Activated T-helper 1 cell treated with anti-CD3 and anti-CD28 coated beads, Interleukin-12 subunit alpha, Interleukin-12 subunit beta, Interleukin-2, Interleukin-4 antibody, amounts not matched to agents 30 ng/mL and 10 ng/mL and 1 ng/mL, durations not matched to agents 14 hours and 24 hours and 36 hours (primary cell): ENCODE data around the gene LONP1. TPM values are rescaled to one million over a fixed set of nuclear protein-coding genes. Genes with fewer than 3 reads are reported as not detected.

Experiments used
- DNase-seq: peaks from one replicate; pipeline ENCODE4 v3.0.0; 2021; ENCODE audit warnings: low spot score
- H3K27ac Mint-ChIP-seq: one replicate; pipeline ENCODE4 v1.8.0; 2021; ENCODE audit warnings: mild to moderate bottlenecking, mixed read lengths
- H3K27me3 Mint-ChIP-seq: one replicate; pipeline ENCODE4 v1.8.0; 2022; ENCODE audit warnings: mild to moderate bottlenecking, moderate library complexity, mixed read lengths; ENCODE audit not compliant: insufficient read depth
- H3K36me3 Mint-ChIP-seq: one replicate; pipeline ENCODE4 v1.8.0; 2021; ENCODE audit warnings: low read depth, mixed read lengths
- H3K4me1 Mint-ChIP-seq: one replicate; pipeline ENCODE4 v1.8.0; 2021; ENCODE audit warnings: low read depth, mixed read lengths
- H3K4me3 Mint-ChIP-seq: one replicate; pipeline ENCODE4 v1.8.0; 2021; ENCODE audit warnings: mild to moderate bottlenecking, moderate library complexity, mixed read lengths
- H3K9me3 Mint-ChIP-seq: one replicate; pipeline ENCODE4 v1.8.0; 2021; ENCODE audit warnings: mixed read lengths
- intact Hi-C: fragments of 100-400 bp; cut with micrococcal nuclease; formaldehyde crosslinking; loops from one replicate; pipeline ENCODE4 v1.15.1; 2024
- total RNA-seq: library from RNA; stranded (reverse); gene quantifications from 2 replicates; pipeline ENCODE4 v1.2.3, GENCODE V29; 2022

Gene LONP1
- total RNA-seq, 1 donor from 2014 or later = 186 TPM

DNA sequence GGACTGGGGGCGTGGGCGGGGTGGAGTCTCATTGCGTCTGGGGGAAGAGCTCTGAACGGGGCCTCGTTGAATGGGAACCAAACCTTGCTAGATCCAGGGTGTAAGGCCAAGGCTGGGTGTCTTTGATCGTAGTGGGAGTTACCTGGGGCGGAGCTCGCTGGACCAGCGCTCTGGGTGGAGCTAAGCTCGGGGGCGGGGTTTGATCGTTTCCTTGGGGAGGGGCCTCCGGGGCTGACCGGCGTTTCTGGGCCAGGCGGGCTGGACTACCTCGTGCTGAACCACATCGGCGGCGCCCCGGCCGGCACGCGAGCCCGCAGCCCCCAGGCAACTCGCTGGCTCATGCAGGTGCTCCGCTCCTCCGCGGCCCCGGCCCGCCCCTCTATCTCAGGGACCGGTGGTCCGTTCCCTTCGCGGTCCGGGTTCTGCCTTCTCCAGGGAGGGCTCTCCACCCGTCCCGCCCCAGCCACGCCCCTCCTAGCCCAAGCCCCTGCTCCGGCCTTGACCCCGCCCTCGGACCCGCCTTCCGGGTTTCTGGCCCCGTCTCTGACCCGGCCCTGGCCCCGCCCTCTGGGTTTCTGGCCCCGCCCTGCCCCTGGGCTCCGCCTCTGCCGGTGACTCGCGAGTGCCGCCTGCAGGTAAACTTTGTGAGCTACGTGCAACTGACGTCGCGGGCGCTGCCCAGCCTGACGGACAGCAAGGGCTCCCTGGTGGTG lies 33.1 kb downstream of the LONP1 start:
- peak overlapping the region; percentile 89 for H3K27ac Mint-ChIP-seq
- H3K36me3 Mint-ChIP-seq = peaks cover 12% of the 10 kb centered on the region
- intact Hi-C loops = loop anchor here (1.0 to 2.0 kb wide), 2 partner anchors 217 to 686 kb away; partner anchors contain the start of genes ALKBH7 and VMAC
- peaks cover 3% of the 10 kb centered on the region for H3K27me3 Mint-ChIP-seq
- peaks cover 6% of the 10 kb centered on the region for H3K4me1 Mint-ChIP-seq
- H3K4me3 Mint-ChIP-seq = peak overlapping the region; percentile 82
- peak; percentile 98 for DNase-seq
- H3K9me3 Mint-ChIP-seq = no peaks in the 10 kb centered on the region

DNA sequence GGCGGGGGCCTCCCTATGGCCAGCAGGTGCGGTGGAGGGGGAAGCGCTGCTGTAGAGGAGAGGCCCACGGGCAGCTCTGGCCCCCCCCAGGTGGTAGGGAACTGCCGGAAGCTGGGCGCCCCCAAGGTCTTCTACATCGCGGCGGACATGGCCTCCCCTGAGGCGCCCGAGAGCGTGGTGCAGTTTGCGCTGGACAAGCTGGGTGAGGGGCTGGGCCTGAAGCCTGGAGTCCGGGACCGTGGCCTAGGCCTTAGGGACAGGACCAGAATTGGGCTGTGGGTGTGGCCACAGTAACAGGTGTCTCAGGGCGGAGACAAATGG lies 33.7 kb downstream of the LONP1 start:
- peaks cover 3% of the 10 kb centered on the region for H3K27me3 Mint-ChIP-seq

DNA sequence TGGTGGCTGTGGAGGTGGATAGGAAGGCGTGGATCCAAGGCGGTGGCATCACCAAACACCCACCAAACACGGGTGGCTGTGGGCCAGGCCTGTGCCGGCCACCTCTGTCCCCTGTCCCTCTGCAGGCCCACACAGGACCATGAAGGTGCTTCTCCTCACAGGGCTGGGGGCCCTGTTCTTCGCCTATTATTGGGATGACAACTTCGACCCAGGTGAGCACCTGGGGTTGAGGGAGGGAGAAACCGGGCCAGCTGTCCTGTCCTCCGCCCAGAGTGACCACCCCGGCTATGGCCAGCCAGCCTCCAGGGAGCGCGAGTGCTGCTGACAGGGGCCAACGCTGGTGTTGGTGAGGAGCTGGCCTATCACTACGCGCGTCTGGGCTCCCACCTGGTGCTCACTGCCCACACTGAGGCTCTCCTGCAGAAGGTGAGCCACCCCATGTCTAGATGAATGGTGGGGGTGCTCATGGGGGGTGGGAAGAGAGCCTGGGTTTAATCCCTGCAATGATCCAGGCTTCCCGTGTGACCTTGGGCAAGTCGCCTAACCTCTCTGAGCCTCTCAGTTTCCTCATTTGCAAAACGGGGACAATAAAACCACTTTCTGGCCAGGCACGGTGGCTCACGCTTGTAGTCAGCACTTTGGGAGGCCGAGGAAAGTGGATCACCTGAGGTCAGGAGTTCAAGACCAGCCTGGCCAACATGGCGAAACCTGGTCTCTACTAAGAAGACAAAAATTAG lies 35.1 kb downstream of the LONP1 start:
- DNase-seq = no peak
- intact Hi-C loops = no loop called here
- Mint-ChIP-seq H3K36me3 (no peaks in the 10 kb centered on the region), H3K27me3 (peaks cover 3% of the 10 kb centered on the region), H3K27ac (no peak overlapping the region), H3K4me1 (peaks cover 15% of the 10 kb centered on the region), H3K4me3 (no peak overlapping the region), H3K9me3 (no peaks in the 10 kb centered on the region)

More for the DNA sequence above, 33.7 kb downstream of the LONP1 start:
- Mint-ChIP-seq H3K4me1 (peaks cover 11% of the 10 kb centered on the region), H3K27ac (peak overlapping the region; percentile 89), H3K36me3 (peaks cover 12% of the 10 kb centered on the region), H3K4me3 (peak overlapping the region; percentile 82), H3K9me3 (no peaks in the 10 kb centered on the region)
- DNase-seq = no peak
- intact Hi-C loops = loop anchor here (2.0 kb wide), 1 partner anchor 687 kb away; the partner anchor contains the start of gene ALKBH7

DNA sequence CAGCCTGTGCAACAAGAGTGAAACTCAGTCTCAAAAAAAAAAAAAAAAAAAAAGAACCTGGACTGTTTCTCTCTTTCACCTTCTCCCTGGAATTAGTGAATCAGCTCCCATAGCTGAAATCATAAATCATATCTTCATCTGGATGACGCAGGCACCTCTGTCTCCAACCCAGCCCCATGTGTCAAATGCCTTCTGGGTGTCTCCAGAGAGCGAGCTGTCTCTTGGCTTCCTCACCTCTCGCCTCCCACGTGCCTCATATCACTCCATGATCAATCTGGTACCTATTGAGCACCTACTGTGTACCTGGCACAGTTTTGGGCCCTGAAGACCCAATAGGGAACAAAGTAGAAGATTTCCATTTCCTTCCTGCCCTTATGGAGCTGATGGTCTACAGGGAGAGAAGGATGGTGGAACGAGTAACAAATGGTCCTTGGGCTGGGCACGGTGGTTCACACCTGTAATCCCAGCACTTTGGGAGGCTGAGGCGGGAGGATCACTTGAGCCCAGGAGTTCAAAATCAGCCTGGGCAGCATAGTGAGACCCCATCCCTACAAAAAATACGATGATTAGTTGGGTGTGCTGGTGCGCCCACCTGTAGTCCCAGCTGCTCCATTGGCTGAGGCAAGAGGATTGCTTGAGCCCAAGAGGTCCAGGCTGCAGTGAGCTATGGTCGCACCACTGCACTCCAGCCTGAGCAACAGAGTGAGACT lies 36.6 kb downstream of the LONP1 start:
- Mint-ChIP-seq H3K4me1 (peaks cover 19% of the 10 kb centered on the region), H3K4me3 (no peak overlapping the region), H3K9me3 (no peaks in the 10 kb centered on the region), H3K27me3 (peaks cover 3% of the 10 kb centered on the region), H3K27ac (peak overlapping the region; percentile 59), H3K36me3 (no peaks in the 10 kb centered on the region)
- DNase-seq = no peak
- intact Hi-C loops = no loop called here

DNA sequence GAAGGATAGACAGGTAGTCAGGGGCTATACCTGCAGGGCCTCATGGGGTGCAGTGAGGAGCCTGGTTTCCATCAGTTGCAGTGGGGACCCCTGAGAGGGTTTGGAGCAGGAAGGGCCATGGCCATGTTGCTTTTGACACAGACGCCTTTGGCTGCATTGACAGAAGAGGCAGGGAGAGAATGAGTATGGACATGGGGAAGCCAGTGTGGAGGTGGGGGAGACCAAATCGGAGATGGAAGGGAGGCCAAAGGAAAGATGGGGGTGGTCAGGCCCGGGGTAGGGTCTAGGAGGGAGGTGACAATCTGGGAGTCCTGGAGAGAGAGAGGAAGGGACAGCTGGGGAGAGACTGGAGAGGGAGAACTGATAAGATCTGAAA lies 37.9 kb downstream of the LONP1 start:
- Mint-ChIP-seq H3K27me3 (peaks cover 3% of the 10 kb centered on the region), H3K4me3 (peak overlapping the region; percentile 75), H3K27ac (peak overlapping the region; percentile 24), H3K36me3 (no peaks in the 10 kb centered on the region), H3K4me1 (peaks cover 19% of the 10 kb centered on the region), H3K9me3 (no peaks in the 10 kb centered on the region)
- intact Hi-C loops = no loop called here
- DNase-seq = no peak

DNA sequence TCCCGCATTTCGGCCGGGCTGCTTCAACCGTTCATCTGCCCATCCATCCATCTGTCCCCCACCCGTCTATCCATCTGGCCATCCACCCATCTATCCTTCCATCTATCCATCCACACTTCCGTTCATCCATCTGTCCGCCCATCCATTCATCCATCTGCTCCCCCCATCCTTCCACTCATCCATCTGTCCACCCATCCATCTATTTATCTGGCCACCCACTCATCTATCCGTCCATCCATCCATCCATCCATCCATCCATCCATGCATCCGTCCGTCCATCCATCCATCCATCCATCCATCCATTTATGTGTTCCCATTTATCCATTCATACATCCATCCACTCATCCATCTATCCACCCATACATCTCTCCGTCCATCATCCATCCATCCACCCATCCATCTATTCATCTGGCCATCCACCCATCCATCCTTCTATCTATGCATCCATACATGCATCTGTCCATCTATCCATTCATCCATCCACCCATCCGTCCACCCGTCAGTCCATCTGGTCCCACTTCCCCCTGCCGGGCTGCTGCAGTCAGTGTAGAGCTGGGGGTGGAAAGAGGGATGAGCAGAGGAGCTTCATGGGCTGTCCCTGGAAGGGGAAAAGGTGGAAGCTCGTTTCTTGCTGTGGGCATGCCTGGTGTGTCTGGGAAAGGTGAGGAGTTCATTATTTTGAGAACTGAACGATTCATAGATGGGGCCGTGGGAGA lies 38.4 kb downstream of the LONP1 start:
- H3K27ac Mint-ChIP-seq = peak overlapping the region; percentile 89
- no peaks in the 10 kb centered on the region for H3K9me3 Mint-ChIP-seq
- intact Hi-C loops = loop anchor here (2.0 kb wide), 2 partner anchors 297 to 957 kb away; partner anchors contain the start of gene RANBP3
- no peaks in the 10 kb centered on the region for H3K36me3 Mint-ChIP-seq
- H3K4me3 Mint-ChIP-seq = peak overlapping the region; percentile 75
- peaks cover 3% of the 10 kb centered on the region for H3K27me3 Mint-ChIP-seq
- no peak for DNase-seq
- peaks cover 19% of the 10 kb centered on the region for H3K4me1 Mint-ChIP-seq

DNA sequence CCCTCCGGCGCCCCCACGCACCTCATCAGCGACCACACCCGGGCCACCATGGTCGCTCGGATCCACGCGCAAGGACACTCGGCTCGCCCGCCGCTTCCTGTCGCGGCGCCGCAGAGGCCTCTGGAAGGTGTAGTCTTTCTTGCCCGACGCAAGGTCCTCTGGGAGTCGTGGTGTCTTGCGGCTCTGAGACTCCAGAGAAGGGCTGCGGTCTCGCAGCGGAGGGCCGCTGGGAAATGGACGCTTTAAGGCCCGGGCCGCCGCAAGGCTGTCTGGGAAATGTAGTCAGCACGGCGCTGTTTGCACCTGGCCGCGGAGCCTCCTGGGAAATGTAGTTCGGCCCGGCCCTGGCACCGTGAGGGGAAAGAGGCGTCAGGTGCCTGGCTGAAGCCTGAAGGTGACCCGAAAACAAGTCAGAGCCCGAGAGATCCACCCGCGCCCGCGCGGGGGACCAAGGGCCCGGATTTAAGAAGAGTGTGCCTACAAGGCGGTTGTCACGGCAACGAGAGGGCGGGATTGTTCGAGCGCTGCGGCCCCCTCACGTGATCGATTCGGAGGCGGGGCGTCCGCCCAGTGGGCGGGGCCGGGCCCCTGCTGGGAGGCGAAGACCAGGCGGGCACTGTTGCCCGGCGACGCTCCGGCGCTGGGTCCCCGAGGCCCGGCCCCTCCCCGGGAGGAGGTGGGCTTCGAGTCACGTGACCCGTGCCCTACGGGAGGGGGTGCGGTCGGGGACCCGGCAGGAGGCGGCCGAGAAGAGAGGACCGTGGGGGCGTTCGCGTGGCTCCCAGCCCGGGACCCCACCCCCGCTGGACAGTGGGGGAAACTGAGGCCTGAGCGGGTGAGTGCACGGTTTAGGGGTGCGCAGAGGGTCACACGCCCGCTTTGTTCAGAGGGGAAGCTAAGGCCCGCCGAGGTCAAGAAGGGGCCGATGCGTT lies 39.2 kb downstream of the LONP1 start, which contains the start of the genes HSD11B1L and MICOS13:
Gene HSD11B1L (plus strand): TSS at position 591 of the 932 bp plus-strand sequence. CDS start 3,806 bp downstream, outside the sequence.
Gene MICOS13 (minus strand): TSS at position 80 of the 932 bp plus-strand sequence. CDS start 30 bp downstream, at position 50.
- H3K9me3 Mint-ChIP-seq = no peaks in the 10 kb centered on the region
- peaks cover 19% of the 10 kb centered on the region for H3K4me1 Mint-ChIP-seq

DNA sequence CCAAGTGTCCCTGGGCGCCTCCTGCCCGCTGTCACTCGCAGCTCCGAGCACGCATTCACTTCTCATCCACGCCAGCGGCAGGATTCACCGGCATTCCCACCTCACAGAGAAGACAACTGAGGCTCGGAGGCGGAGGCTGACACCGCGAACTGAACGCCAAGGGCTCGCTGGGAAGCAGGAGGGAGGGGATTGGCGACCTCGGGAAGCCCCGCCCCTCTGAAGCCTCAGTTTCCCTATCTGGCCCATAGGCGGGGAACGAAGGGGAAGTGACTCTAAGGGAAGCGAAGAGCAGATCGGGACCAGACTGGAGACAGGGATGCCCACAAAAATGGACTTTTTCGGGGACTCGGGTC lies 39.9 kb downstream of the LONP1 start:
- no peak for DNase-seq
- Mint-ChIP-seq H3K4me1 (peaks cover 19% of the 10 kb centered on the region), H3K27me3 (peaks cover 3% of the 10 kb centered on the region), H3K36me3 (peaks cover 1% of the 10 kb centered on the region), H3K9me3 (no peaks in the 10 kb centered on the region), H3K27ac (peak overlapping the region; percentile 94), H3K4me3 (peak overlapping the region; percentile 99)
- intact Hi-C loops = loop anchor here (1.0 to 2.0 kb wide), 7 partner anchors 10 to 955 kb away; partner anchors contain the start of genes CATSPERD, DUS3L, LONP1 and RANBP3

More for the DNA sequence above, 39.2 kb downstream of the LONP1 start, which contains the start of the genes HSD11B1L and MICOS13:
- Mint-ChIP-seq H3K27ac (peak within 1 kb of the TSS; percentile 94), H3K27me3 (peaks cover 3% of the 10 kb centered on the region), H3K36me3 (peaks cover 1% of the 10 kb centered on the region), H3K4me3 (peak within 1 kb of the TSS; percentile 99)
- peak; percentile 97 for DNase-seq
- intact Hi-C loops = loop anchor here (1.0 to 2.0 kb wide), 7 partner anchors 10 to 956 kb away; partner anchors contain the start of genes CATSPERD, DUS3L, LONP1 and RANBP3

DNA sequence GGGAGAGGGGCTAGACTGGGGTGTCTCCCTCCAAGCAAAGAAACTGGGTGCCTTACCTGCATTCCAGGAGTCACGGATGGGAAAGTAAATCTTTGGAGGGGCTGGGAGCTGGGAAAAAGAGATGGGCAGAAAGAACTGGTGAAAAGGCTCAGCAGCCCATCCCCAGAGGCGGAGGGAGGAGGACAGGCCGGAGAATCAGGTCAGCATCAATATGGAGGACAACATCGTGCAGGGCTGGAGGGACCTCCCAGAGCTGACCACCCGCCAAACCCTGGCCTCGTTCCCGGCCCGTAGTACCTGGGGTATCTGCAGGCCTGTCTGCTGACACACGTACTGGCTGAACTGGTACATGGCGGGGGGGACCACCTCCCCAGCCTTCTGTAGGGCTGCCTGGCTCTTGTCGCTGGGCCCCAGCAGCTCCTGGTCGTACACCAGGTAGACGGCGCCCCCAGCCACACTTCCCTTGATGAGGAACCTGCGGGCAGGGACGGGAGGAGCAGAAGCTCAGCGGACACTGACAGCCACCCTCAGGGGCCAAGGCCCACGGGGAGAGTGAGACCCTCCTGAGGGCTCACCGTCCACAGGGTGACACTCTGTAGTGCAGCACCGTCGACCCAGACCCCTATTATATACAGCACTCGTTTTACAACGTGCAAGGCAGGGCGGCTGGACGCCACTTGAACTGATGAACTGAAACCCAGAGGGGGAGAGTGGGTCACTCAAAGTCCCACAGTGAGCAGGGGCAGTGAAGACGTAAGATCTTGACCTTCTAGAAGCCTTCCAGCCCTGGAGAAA lies 40.5 kb downstream of the LONP1 start:
- peak overlapping the region; percentile 99 for H3K4me3 Mint-ChIP-seq
- DNase-seq = no peak
- intact Hi-C loops = loop anchor here (1.0 to 2.0 kb wide), 7 partner anchors 11 to 955 kb away; partner anchors contain the start of genes CATSPERD, DUS3L, LONP1 and RANBP3
- H3K9me3 Mint-ChIP-seq = no peaks in the 10 kb centered on the region
- H3K27ac Mint-ChIP-seq = peak overlapping the region; percentile 94
- H3K4me1 Mint-ChIP-seq = peaks cover 19% of the 10 kb centered on the region
- peaks cover 3% of the 10 kb centered on the region for H3K27me3 Mint-ChIP-seq
- peaks cover 1% of the 10 kb centered on the region for H3K36me3 Mint-ChIP-seq

DNA sequence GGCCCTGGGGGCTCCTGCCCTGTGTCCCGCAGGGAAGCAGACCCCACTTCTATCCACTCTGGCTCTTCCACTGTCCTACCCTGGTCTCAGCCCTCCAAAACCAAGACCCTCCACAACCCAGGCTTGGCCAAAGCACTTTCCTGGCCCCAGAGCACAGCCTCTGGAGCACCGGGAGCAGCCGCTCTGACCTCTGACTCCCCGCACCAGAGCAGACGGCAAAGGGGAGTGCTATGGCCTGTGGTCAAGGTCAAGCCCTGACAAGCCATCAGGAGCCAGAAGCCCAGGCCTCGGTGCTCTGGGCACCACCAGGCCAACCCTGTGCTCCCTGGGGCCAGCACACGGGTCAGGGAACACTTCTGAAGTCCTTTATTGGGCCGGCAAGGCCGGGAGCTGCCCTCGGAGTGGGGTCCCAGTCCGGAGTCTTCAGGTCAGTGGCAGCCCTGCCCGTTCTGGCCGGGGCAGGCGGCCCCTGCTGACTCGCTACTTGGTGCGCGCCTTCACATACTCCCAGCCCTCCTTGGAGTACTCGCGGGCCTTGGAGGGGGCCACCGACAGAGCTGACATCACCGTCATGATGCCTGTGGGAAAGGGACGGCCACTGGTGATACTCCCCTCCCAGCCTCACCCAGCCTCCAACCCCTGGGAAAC lies 41.8 kb downstream of the LONP1 start:
- peaks cover 19% of the 10 kb centered on the region for H3K4me1 Mint-ChIP-seq
- H3K27ac Mint-ChIP-seq = no peak overlapping the region
- H3K9me3 Mint-ChIP-seq = no peaks in the 10 kb centered on the region
- intact Hi-C loops = no loop called here
- no peak for DNase-seq
- no peak overlapping the region for H3K4me3 Mint-ChIP-seq
- H3K27me3 Mint-ChIP-seq = peaks cover 3% of the 10 kb centered on the region
- H3K36me3 Mint-ChIP-seq = peaks cover 10% of the 10 kb centered on the region
